Gastrocnemius medialis (tissue), 4 donors: ENCODE data around the gene TPSB2.

Experiments
- CTCF ChIP-seq, 5 experiments: fragments of 450-650 bp in 3 of 5; fragments of 200-600 bp in 2 of 5; sonication (generic) in 2 of 5; IDR thresholded peaks in 4 of 5; conservative IDR thresholded peaks in 1 of 5; 1 replicate in 4 of 5; 2 replicates in 1 of 5; pipeline ENCODE4 v1.5.1; 2016 to 2019; ENCODE audit warnings: antibody characterized with exemption in 5 of 5, mild to moderate bottlenecking in 3 of 5, moderate library complexity in 3 of 5
- POLR2A ChIP-seq, 2 donors: fragments of 450-650 bp; IDR thresholded peaks; one replicate each; pipeline ENCODE4 v1.6.1; 2017; ENCODE audit warnings: antibody characterized with exemption in 2 of 2, mild to moderate bottlenecking in 2 of 2, moderate library complexity in 2 of 2

GRCh38 chr16:1213231-1213630, 16.8 kb downstream of the TPSB2 start:
- no peak for TF ChIP-seq CTCF (IDR thresholded peaks at IDR 0.05 in 4 of 5, conservative IDR thresholded peaks at IDR 0.05 in 1 of 5)
- no peak for TF ChIP-seq POLR2A (IDR thresholded peaks at IDR 0.05)
